ENCODE measurements around the gene TTC33. TPM values are rescaled to one million over a fixed set of nuclear protein-coding genes. Genes with fewer than 3 reads are reported as not detected.

The TTC33 gene
- total and polyA plus RNA-seq, 2 of the 4 experiments (the other 2 are of a cell fraction): 3.1 to 8.1 TPM

- Histone ChIP-seq H2BK20ac (ENCODE audit: low read depth, low read length) (0 out of 2 replicates have a peak overlapping the region, but pooled peaks have one; percentile 29), H3K18ac (ENCODE audit: low read depth, low read length) (peak overlapping the region; percentile 13; the same call in 1 of the 2 replicates), H3K27me3 (ENCODE audit: control insufficient read depth, insufficient read depth, low read length) (no peaks in the 10 kb centered on the region), H3K56ac (ENCODE audit: extremely low read depth, insufficient read depth, low read length) (0 out of 2 replicates have a peak overlapping the region, but pooled peaks have one; percentile 8), H4K91ac (ENCODE audit: insufficient read depth, low read depth, low read length) (no peak overlapping the region), H2BK5ac (ENCODE audit: low read depth, low read length, poor library complexity, severe bottlenecking) (peak overlapping the region; percentile 51), H3K9ac (ENCODE audit: low read depth, low read length) (peak overlapping the region; percentile 35), H3K9me3 (ENCODE audit: control insufficient read depth, insufficient read depth, low read length) (no peaks in the 10 kb centered on the region), H3K4me2 (ENCODE audit: low read depth, low read length) (peak overlapping the region; percentile 66), H4K20me1 (ENCODE audit: insufficient read depth, low read length) (no peaks in the 10 kb centered on the region), H3K36me3 (ENCODE audit: control insufficient read depth, insufficient read depth, low read length) (peaks cover 6% of the 10 kb centered on the region), H4K8ac (ENCODE audit: low read depth in 2 of 2, low read length in 2 of 2) (no peak overlapping the region), H2BK120ac (ENCODE audit: low read depth, low read length) (no peak overlapping the region), H3K27ac (ENCODE audit: insufficient read depth, low read length) (no peak overlapping the region), H2AFZ (replicated peaks; ENCODE audit: low read length, poor library complexity) (no peak overlapping the region), H3K23ac (ENCODE audit: low read depth, low read length) (peak overlapping the region; percentile 72; the same call in 1 of the 2 replicates), H3K14ac (replicated peaks; ENCODE audit: low read depth, low read length) (peak overlapping the region; percentile 54), H3K79me1 (ENCODE audit: low read depth in 1 of 2, low read length in 2 of 2) (peaks cover 13 to 45% of the 10 kb centered on the region in 2 experiments), H2BK15ac (ENCODE audit: low read depth, low read length) (no peak overlapping the region), H3K4ac (ENCODE audit: low read depth, low read length) (0 out of 2 replicates have a peak overlapping the region, but pooled peaks have one; percentile 5), H3K4me3 (ENCODE audit: insufficient read depth, low read depth, low read length) (peak overlapping the region; percentile 92), H3K4me1 (ENCODE audit: control insufficient read depth, insufficient read depth, low read length) (peaks cover 4% of the 10 kb centered on the region; the same call in 1 of the 2 replicates), H2AK5ac (ENCODE audit: low read depth, low read length) (no peak overlapping the region), H4K5ac (ENCODE audit: low read depth, low read length) (peak overlapping the region; percentile 9; the same call in 1 of the 2 replicates), H3K9me1 (ENCODE audit: insufficient read depth, low read length) (peaks cover 3% of the 10 kb centered on the region; the same call in 1 of the 2 replicates), H2AK9ac (replicated peaks; ENCODE audit: low read depth, low read length, poor library complexity) (no peak overlapping the region)
- no TSS peak for BruUV-seq (replicated peaks)
- CTCF ChIA-PET: no interaction called here
- dilution Hi-C loops (cut with HindIII; ENCODE audit: low sequenced_read_pairs, unreplicated experiment) (no loop called here), intact Hi-C loops (cut with micrococcal nuclease) (loop anchor here (1.0 to 2.0 kb wide), 2 partner anchors 80 to 125 kb away; partner anchors contain the start of gene RPL37), in situ Hi-C loops (cut with MboI; ENCODE audit: low sequenced_read_pairs) (loop anchor here (25.0 kb wide), 1 partner anchor 1367 kb away; no protein-coding TSS in a partner anchor)
- DNase-seq: peak; percentile 66
- POLR2A ChIA-PET (ENCODE audit: unreplicated experiment): no interaction called here
- ATAC-seq (ENCODE audit: low read depth): peak; percentile 35
- WGBS, 2 experiments (ENCODE audit: extremely low coverage in 2 of 2, insufficient read length in 1 of 2): no CpG with 5 or more reads among the region's 6 CpGs
- no peak for TF ChIP-seq RCOR1 (IDR thresholded peaks at IDR 0.05; ENCODE audit: insufficient replicate concordance, low read length)
- TF ChIP-seq POLR2A (IDR thresholded peaks at IDR 0.05; ENCODE audit: low read depth, low read length): no peak
- no peak for TF ChIP-seq BHLHE40 (IDR thresholded peaks at IDR 0.05; ENCODE audit: low read depth, low read length)
- no peak for TF ChIP-seq FOS (IDR thresholded peaks at IDR 0.05; ENCODE audit: low read depth, low read length)
- TF ChIP-seq SMC3 (IDR thresholded peaks at IDR 0.05; ENCODE audit: low read depth, low read length): no peak
- TF ChIP-seq CTCF (conservative IDR thresholded peaks at IDR 0.05; ENCODE audit: low read depth, low read length): no peak
- TF ChIP-seq ELK1 (IDR thresholded peaks at IDR 0.05; ENCODE audit: borderline replicate concordance, low read depth, low read length): no peak
- no peak for TF ChIP-seq CEBPB (IDR thresholded peaks at IDR 0.05; ENCODE audit: low read depth, low read length)
- TF ChIP-seq MAZ (IDR thresholded peaks at IDR 0.05; ENCODE audit: borderline replicate concordance, low read depth, low read length): no peak
- TF ChIP-seq USF2 (IDR thresholded peaks at IDR 0.05; ENCODE audit: low read depth, low read length): no peak
- no peak for TF ChIP-seq MXI1 (IDR thresholded peaks at IDR 0.05; ENCODE audit: borderline replicate concordance, low read depth, low read length)
- no peak for TF ChIP-seq NFE2L2 (IDR thresholded peaks at IDR 0.05; ENCODE audit: low read depth, low read length)
- TF ChIP-seq CHD1 (IDR thresholded peaks at IDR 0.05; ENCODE audit: low read depth, low read length): no peak
- TF ChIP-seq RAD21 (IDR thresholded peaks at IDR 0.05; ENCODE audit: low read length): no peak
Measured at GRCh38 chr5:40754381-40755092, 1.2 kb downstream of the TTC33 start.

All from IMR-90 (cell line).